Stimulated activated naive B cell treated with anti-CD40 and anti-IgM and Interleukin-4, amounts not matched to agents 10 μg/mL and 1 μg/mL and 100 μg/mL, for 72 hours (primary cell): ENCODE data around the gene TYW1.
"Not testable (repeated sequence)": the region's sequence is repeated elsewhere in the genome, so short reads cannot be mapped to it uniquely, and the experiment has no call there.

Source experiments
- ATAC-seq, 2 donors: fragments of 150-1000 bp; cut with Tn5 transposase; replicated peaks; 2 replicates each; pipeline ENCODE4 v1.10.0; 2021; ENCODE audit warnings: moderate library complexity in 1 of 2
- DNase-seq: peaks from one replicate; pipeline ENCODE4 v3.0.0; 2021
- H3K27ac Mint-ChIP-seq: one replicate; pipeline ENCODE4 v1.8.0; 2022; ENCODE audit warnings: mild to moderate bottlenecking, mixed read lengths
- H3K27me3 Mint-ChIP-seq, 2 donors: one replicate each; pipeline ENCODE4 v1.8.0; 2022; ENCODE audit warnings: mixed read lengths in 2 of 2
- H3K36me3 Mint-ChIP-seq, 2 donors: one replicate each; pipeline ENCODE4 v1.8.0; 2022; ENCODE audit warnings: mixed read lengths in 2 of 2, mild to moderate bottlenecking in 1 of 2
- H3K4me1 Mint-ChIP-seq, 2 donors: one replicate each; pipeline ENCODE4 v1.8.0; 2022; ENCODE audit warnings: mixed read lengths in 2 of 2, mild to moderate bottlenecking in 1 of 2
- H3K4me3 Mint-ChIP-seq, 2 donors: one replicate each; pipeline ENCODE4 v1.8.0; 2022; ENCODE audit warnings: mild to moderate bottlenecking in 2 of 2, mixed read lengths in 2 of 2, moderate library complexity in 1 of 2
- H3K9me3 Mint-ChIP-seq, 2 donors: one replicate each; pipeline ENCODE4 v1.8.0; 2022; ENCODE audit warnings: mixed read lengths in 2 of 2, mild to moderate bottlenecking in 1 of 2

TYW1 gene

DNA sequence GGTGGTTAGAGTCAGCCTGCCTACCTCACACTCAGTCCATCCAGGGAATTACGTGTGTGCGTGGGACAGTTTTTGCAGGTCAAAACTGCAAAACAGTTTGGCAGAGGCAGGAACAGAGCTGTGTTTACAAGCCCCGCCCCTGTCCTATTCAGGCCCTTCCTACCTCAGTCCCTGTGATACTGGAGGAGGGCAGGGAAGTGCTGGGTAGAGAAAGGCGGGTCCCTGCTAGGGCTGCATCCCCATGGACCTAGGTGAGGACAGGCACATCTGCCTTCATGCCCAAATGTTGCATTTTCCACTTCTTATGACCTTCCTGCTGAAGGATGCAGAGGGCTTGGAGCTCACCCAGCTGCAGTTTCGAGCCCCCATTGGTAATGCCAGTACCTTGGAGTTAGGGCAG is 26.3 kb upstream of the TYW1 start:
- H3K4me3 Mint-ChIP-seq, result no peak overlapping the region

DNA sequence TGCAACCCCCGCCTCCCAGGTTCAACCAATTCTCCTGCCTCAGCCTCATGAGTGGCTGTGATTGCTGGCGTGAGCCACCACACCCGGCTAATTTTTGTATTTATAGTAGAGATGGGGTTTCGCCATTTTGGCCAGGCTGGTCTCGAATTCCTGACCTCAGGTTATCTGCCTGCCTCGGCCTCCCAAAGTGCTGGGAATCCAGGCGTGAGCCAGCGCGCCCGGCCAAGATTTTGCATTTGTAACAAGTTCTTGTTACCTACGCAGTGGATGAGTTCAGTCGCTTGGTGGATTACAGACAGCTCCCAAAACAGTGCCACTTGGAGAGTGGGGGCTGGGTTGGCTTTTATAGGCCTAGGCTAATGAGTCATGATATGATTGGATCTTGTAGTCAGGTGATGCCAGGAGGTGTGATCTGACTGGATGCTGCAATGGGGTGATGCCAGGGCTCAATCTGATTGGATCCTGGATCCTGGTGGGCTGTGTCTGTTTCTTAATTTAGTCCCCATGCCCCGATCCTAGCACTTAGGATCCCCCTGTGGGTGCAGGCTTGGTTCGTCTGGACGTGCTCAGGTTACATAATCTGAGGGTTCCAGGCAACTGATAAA is 21.5 kb upstream of the TYW1 start:
- H3K27ac Mint-ChIP-seq, result no peak overlapping the region
- DNase-seq, result no peak
- no peak overlapping the region for H3K4me3 Mint-ChIP-seq

More for the DNA sequence above, 26.3 kb upstream of the TYW1 start:
- ATAC-seq (no peak), DNase-seq (no peak)
- Mint-ChIP-seq H3K27ac (no peak overlapping the region), H3K27me3 (peaks cover 0 to 5% of the 10 kb centered on the region in 2 donors), H3K4me1 (peaks cover 0 to 7% of the 10 kb centered on the region in 2 donors), H3K9me3 (peaks cover 0 to 2% of the 10 kb centered on the region in 2 donors), H3K36me3 (no peaks in the 10 kb centered on the region)

DNA sequence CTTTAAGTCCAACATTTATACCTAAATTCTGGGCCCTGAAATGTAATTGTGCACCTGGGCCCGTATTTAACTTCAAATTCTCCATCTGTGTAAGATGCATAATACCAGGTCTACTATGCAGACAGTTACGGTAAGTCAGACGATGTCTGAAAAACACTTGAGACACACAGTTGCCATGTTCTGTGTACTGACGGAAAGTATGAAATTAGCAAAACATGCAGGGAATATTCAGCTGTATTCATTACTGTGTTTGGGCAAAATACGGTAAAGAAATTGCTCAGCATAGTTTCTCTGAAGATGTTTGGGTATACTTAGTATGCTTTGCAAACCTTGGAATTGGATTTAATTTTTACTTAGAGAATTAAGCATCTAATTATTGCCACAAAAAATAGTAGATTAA is 18.3 kb upstream of the TYW1 start:
- not testable (repeated sequence) for H3K27ac Mint-ChIP-seq, H3K4me3 Mint-ChIP-seq, ATAC-seq, H3K27me3 Mint-ChIP-seq, DNase-seq
- Mint-ChIP-seq H3K4me1 (peaks cover 12 to 13% of the 10 kb centered on the region in 2 donors), H3K9me3 (peaks cover 11 to 16% of the 10 kb centered on the region in 2 donors), H3K36me3 (peaks cover 5 to 14% of the 10 kb centered on the region in 2 donors)

More for the DNA sequence above, 21.5 kb upstream of the TYW1 start:
- peaks cover 8 to 12% of the 10 kb centered on the region in 2 donors for H3K4me1 Mint-ChIP-seq
- peaks cover 6 to 7% of the 10 kb centered on the region in 2 donors for H3K9me3 Mint-ChIP-seq
- ATAC-seq, result no peak
- peaks cover under 1 to 6% of the 10 kb centered on the region in 2 donors for H3K36me3 Mint-ChIP-seq
- H3K27me3 Mint-ChIP-seq, result peaks cover 0 to 5% of the 10 kb centered on the region in 2 donors

- Mint-ChIP-seq H3K36me3 (peaks cover 5 to 14% of the 10 kb centered on the region in 2 donors), H3K27ac (peak overlapping the region; percentile 14), H3K4me1 (peaks cover 12 to 13% of the 10 kb centered on the region in 2 donors), H3K9me3 (peaks cover 11 to 16% of the 10 kb centered on the region in 2 donors)
- not testable (repeated sequence) for H3K4me3 Mint-ChIP-seq, ATAC-seq, DNase-seq, H3K27me3 Mint-ChIP-seq
Observed at GRCh38 chr7:66979013-66979412, 17.6 kb upstream of the TYW1 start.

DNA sequence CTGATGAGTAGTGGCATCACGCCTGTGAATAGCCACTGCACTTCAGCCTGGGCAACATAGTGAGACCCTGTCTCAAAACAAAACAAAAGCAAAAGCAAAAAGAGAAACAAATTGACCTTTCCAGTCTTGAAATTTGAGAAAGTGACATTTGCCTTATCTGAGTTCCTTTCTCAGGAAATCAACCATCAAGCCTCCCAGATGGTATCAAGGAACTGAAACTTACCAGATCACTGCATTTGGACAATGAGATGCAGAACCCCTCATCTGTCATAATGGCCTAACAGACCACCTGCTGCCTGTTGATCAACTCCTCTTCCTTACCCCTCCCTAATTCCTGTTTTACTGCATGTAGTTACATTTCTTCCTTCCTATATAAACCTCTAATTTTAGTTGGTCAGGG is 16.3 kb upstream of the TYW1 start:
- H3K27me3 Mint-ChIP-seq, H3K4me3 Mint-ChIP-seq: not testable (repeated sequence)
- peaks cover 12 to 13% of the 10 kb centered on the region in 2 donors for H3K4me1 Mint-ChIP-seq
- peaks cover 5 to 14% of the 10 kb centered on the region in 2 donors for H3K36me3 Mint-ChIP-seq
- H3K27ac Mint-ChIP-seq, result peak overlapping the region; percentile 81
- peaks cover 9 to 16% of the 10 kb centered on the region in 2 donors for H3K9me3 Mint-ChIP-seq
- DNase-seq (peak; percentile 35), ATAC-seq (peak; percentile 91 to 95)

DNA sequence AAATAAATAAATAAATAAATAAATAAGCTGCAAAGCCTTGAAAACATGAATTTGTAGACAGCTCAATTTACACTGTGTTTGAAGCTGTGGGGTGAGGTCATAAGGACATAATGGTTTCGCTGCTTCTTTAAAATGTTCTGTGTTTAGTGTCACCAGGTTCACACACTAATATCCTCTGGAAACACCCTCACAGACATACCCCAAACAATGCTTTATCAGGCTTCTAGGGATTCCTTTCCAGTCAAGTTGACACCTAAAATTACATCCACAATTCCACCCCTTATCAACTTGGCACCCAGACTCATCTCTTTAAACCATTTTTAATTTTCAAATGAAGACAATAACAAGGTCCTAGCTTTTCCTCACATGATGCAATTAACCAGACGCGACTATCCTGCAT is 7.1 kb upstream of the TYW1 start:
- H3K4me3 Mint-ChIP-seq, DNase-seq, H3K27ac Mint-ChIP-seq, H3K27me3 Mint-ChIP-seq, H3K9me3 Mint-ChIP-seq, ATAC-seq: not testable (repeated sequence)
- Mint-ChIP-seq H3K36me3 (peaks cover 16 to 33% of the 10 kb centered on the region in 2 donors), H3K4me1 (peaks cover 6 to 16% of the 10 kb centered on the region in 2 donors)

- DNase-seq, ATAC-seq, H3K27me3 Mint-ChIP-seq, H3K9me3 Mint-ChIP-seq: not testable (repeated sequence)
- Mint-ChIP-seq H3K4me3 (peak overlapping the region; percentile 97 to 100), H3K4me1 (peaks cover 9 to 23% of the 10 kb centered on the region in 2 donors), H3K36me3 (peaks cover 15 to 20% of the 10 kb centered on the region in 2 donors), H3K27ac (peak overlapping the region; percentile 100)
Observed at GRCh38 chr7:66994051-66994450, 2.6 kb upstream of the TYW1 start.

GRCh38 chr7:66994691-66995049 is 2.0 kb upstream of the TYW1 start:
- Mint-ChIP-seq H3K4me1 (peaks cover 9 to 23% of the 10 kb centered on the region in 2 donors), H3K36me3 (peaks cover 15 to 20% of the 10 kb centered on the region in 2 donors), H3K27ac (peak overlapping the region; percentile 100), H3K4me3 (peak overlapping the region; percentile 97 to 100)
- not testable (repeated sequence) for H3K27me3 Mint-ChIP-seq, H3K9me3 Mint-ChIP-seq
- ATAC-seq (peak; percentile 67 to 71), DNase-seq (peak; percentile 61)

DNA sequence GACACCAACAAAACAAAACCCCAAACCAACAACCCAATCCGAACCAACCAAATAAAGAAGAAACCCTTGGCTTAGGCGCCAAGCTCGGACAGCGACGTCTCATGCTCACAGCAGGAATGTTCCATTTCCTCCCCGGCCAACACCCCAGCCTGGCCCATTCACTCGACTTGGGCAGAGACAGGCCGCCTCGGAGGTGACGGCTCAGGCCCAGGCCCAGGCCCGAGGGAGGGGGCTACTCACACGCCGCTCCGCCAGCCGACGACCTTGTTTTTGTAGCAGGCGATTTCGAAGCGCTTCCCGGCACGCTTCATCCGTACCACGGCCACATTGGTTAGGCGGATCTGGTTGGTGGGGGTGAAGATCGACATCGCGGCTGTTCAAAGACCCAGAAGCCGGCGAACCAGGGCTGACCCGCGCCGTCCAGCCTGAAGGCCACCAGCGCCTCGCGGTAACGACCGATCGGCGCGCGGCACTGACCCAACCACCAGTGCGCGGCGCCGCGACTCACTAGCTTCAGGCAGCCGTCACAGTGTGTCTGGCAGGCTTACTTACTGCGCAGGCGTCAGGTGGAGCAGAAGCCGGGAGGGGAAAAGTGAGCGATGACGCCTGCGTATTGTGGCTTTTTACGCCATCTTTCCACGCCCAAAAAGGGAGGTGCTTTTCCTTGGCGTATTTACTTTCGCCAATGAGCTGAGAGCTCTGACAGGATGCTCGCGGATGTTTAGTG is 1.4 kb upstream of the TYW1 start, which contains the start of gene SBDS:
Gene SBDS, minus strand, starts transcription at position 537 of the 727 bp plus-strand sequence. Its CDS starts 169 bp downstream, at position 368.
- ATAC-seq (peak; percentile 68 to 74), DNase-seq (peak; percentile 95)
- H3K27me3 Mint-ChIP-seq, H3K9me3 Mint-ChIP-seq: not testable (repeated sequence)
- Mint-ChIP-seq H3K4me1 (peaks cover 9 to 23% of the 10 kb centered on the region in 2 donors), H3K36me3 (peaks cover 15 to 20% of the 10 kb centered on the region in 2 donors), H3K4me3 (peak within 1 kb of the TSS; percentile 98 to 100), H3K27ac (peak within 1 kb of the TSS; percentile 100)

DNA sequence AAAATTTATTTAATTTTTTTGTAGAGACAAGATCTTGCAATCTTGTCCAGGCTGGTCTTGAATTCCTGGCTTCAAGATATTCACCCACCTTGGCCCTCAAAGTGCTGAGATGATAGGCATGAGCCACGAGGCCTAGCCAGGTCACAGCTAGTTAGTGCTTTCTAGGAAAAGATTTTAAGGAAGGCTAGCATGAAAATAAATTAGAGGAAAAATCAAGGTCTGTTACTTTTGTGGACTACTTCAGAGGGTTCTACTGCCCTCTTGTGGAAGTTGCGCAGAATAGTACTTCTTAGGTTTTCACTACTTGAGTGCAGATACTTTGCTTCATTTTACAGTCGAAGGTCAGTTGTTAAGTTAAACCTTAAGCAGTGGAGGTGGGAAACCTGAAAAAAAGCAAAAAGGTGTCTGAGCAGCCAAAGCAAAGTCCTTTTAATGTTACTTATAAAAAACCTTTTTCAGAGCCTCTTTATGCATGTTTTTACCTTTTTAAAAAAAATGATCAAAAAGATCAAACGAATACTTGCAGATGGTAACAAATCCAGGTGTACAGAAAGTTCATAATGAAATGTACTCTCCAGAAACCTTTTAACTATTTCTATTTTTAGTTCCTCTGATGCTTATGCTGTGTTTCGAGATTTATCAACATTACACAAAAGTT is 4.1 kb downstream of the TYW1 start:
- not testable (repeated sequence) for H3K9me3 Mint-ChIP-seq, H3K4me3 Mint-ChIP-seq, H3K27me3 Mint-ChIP-seq, DNase-seq, H3K27ac Mint-ChIP-seq, H3K4me1 Mint-ChIP-seq, ATAC-seq
- H3K36me3 Mint-ChIP-seq, result peaks cover 11 to 22% of the 10 kb centered on the region in 2 donors

GRCh38 chr7:67004145-67004544 is 7.5 kb downstream of the TYW1 start:
- DNase-seq, ATAC-seq, H3K4me1 Mint-ChIP-seq, H3K27me3 Mint-ChIP-seq, H3K4me3 Mint-ChIP-seq, H3K9me3 Mint-ChIP-seq, H3K27ac Mint-ChIP-seq: not testable (repeated sequence)
- H3K36me3 Mint-ChIP-seq, result peaks cover 27 to 45% of the 10 kb centered on the region in 2 donors

DNA sequence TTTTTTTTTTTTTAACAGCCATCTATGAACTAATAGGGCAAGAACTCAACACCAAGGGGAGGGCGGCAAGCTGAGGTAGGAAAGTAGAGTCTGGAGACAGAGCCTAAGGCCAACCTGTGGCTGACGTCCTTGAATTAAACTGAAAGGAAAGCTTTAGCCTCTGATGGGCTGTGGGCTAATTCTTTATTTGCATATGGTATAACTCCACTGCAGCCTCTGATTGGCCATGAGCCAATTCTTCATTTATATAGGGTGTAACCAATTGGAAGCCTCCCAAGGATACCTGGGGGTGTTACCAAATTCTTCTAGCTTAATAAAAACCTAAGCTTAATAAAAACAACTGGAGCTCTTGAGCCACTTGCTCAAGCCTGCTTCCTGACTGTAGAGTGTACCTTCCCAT is 10.3 kb downstream of the TYW1 start:
- no peaks in the 10 kb centered on the region for H3K27me3 Mint-ChIP-seq
- H3K4me1 Mint-ChIP-seq, result no peaks in the 10 kb centered on the region
- H3K27ac Mint-ChIP-seq, result no peak overlapping the region
- H3K9me3 Mint-ChIP-seq, result no peaks in the 10 kb centered on the region
- ATAC-seq, result no peak
- no peak overlapping the region for H3K4me3 Mint-ChIP-seq
- H3K36me3 Mint-ChIP-seq, result peaks cover 29 to 53% of the 10 kb centered on the region in 2 donors
- no peak for DNase-seq

DNA sequence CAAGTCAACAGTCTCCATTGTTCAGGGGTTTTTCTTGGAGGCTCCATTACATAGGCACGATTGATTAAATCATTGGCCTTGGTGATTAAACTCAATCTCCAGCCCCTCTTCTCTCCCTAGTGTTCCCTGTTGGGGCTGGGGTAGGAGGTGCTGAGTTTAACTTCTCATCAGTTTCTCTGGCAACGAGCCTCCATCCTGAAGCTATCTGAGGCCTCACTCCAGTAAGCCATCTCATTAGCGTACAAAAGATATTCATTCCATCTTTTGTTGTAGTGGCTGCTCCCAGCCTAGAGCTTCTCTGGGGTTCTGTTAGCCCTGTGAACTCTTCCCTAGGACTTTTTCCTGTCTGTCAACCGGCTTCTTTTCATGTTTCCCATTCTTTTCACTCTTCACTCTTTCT is 11.6 kb downstream of the TYW1 start:
- Mint-ChIP-seq H3K4me3 (no peak overlapping the region), H3K9me3 (no peaks in the 10 kb centered on the region), H3K27me3 (no peaks in the 10 kb centered on the region), H3K27ac (no peak overlapping the region), H3K36me3 (peaks cover 33 to 50% of the 10 kb centered on the region in 2 donors), H3K4me1 (no peaks in the 10 kb centered on the region)
- ATAC-seq (no peak), DNase-seq (no peak)

DNA sequence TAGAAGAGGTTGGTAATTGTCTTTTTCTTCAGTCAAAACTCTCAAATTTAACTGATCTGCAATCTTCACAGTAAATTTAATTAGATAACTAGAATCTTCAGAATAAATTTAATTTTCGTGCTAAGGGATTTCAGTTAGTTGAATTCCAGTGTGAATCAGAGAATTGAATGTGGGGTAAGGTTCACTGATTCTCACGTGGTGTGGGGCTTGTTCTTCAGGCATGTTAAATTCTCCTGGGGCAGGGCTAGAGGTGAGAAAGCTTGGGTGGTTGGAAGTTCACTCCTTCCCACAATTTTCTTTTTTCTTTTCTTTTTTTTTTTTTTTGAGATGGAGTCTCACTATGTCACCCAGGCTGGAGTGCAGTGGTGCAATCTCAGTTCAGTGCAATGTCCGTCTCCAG is 13.0 kb downstream of the TYW1 start:
- H3K27me3 Mint-ChIP-seq, DNase-seq, H3K9me3 Mint-ChIP-seq, H3K4me3 Mint-ChIP-seq, H3K27ac Mint-ChIP-seq, H3K4me1 Mint-ChIP-seq, ATAC-seq: not testable (repeated sequence)
- peaks cover 33 to 47% of the 10 kb centered on the region in 2 donors for H3K36me3 Mint-ChIP-seq
